Measurements from ENCODE around the gene DUSP16. TPM values are rescaled to one million over a fixed set of nuclear protein-coding genes. Genes with fewer than 3 reads are reported as not detected.

Gene DUSP16
- total RNA-seq, 1 experiment from 2014 or later: 4.4 TPM

- Histone ChIP-seq H3K79me2 (ENCODE audit: low read length) (peaks cover 49% of the 10 kb centered on the region), H3K27me3 (ENCODE audit: low read length) (no peaks in the 10 kb centered on the region), H2AFZ (ENCODE audit: low read length) (no peak overlapping the region), H3K4me1 (ENCODE audit: insufficient read depth, low read length) (peaks cover 23% of the 10 kb centered on the region), H4K20me1 (ENCODE audit: low read length) (no peaks in the 10 kb centered on the region), H3K4me2 (ENCODE audit: low read length) (peak overlapping the region; percentile 99), H3K9me3 (ENCODE audit: low read length) (no peaks in the 10 kb centered on the region), H3K9me2 (replicated peaks; ENCODE audit: low read length) (no peaks in the 10 kb centered on the region), H3K9ac (ENCODE audit: low read length) (peak overlapping the region; percentile 99), H3K4me3 (ENCODE audit: low read length) (peak overlapping the region; percentile 90), H3K27ac (ENCODE audit: low read length) (peak overlapping the region; percentile 98), H3F3A (ENCODE audit: low read length, unreplicated experiment) (peaks cover 4% of the 10 kb centered on the region), H3K36me3 (ENCODE audit: low read depth, low read length) (no peaks in the 10 kb centered on the region)
- POLR2A ChIA-PET (ENCODE audit: unreplicated experiment): no interaction called here
- TF ChIP-seq EZH2phosphoT487 (IDR thresholded peaks at IDR 0.05; ENCODE audit: borderline replicate concordance, low read length) (no peak), EZH2 (IDR thresholded peaks at IDR 0.05; ENCODE audit: low read length, unreplicated experiment) (no peak), CTCF (conservative IDR thresholded peaks at IDR 0.05; ENCODE audit: low read depth, low read length) (no peak)
- ATAC-seq (no peak), DNase-seq (no peak)
- BruUV-seq (replicated peaks): no TSS peak
- intact Hi-C loops (cut with micrococcal nuclease): loop anchor here (5.0 to 10.0 kb wide), 4 partner anchors 52 to 163 kb away; partner anchors contain the start of gene CREBL2
- CTCF ChIA-PET: no interaction called here
Observed at GRCh38 chr12:12559719-12560296, 2.9 kb downstream of the DUSP16 start.

- ChIA-PET CTCF (no interaction called here), POLR2A (ENCODE audit: unreplicated experiment) (no interaction called here)
- intact Hi-C loops (cut with micrococcal nuclease): no loop called here
- Histone ChIP-seq H3K79me2 (ENCODE audit: low read length) (peaks cover 49% of the 10 kb centered on the region), H3K4me1 (ENCODE audit: insufficient read depth, low read length) (peaks cover 16% of the 10 kb centered on the region), H3K27me3 (ENCODE audit: low read length) (no peaks in the 10 kb centered on the region), H3K27ac (ENCODE audit: low read length) (no peak overlapping the region), H3K36me3 (ENCODE audit: low read depth, low read length) (no peaks in the 10 kb centered on the region), H3K9me2 (replicated peaks; ENCODE audit: low read length) (no peaks in the 10 kb centered on the region), H4K20me1 (ENCODE audit: low read length) (no peaks in the 10 kb centered on the region), H3K4me2 (ENCODE audit: low read length) (no peak overlapping the region), H3F3A (ENCODE audit: low read length, unreplicated experiment) (peaks cover 3% of the 10 kb centered on the region), H2AFZ (ENCODE audit: low read length) (no peak overlapping the region), H3K9me3 (ENCODE audit: low read length) (no peaks in the 10 kb centered on the region), H3K9ac (ENCODE audit: low read length) (no peak overlapping the region), H3K4me3 (ENCODE audit: low read length) (no peak overlapping the region)
- BruUV-seq (replicated peaks): no TSS peak
- DNase-seq (no peak), ATAC-seq (no peak)
- TF ChIP-seq EZH2 (IDR thresholded peaks at IDR 0.05; ENCODE audit: low read length, unreplicated experiment): no peak
- TF ChIP-seq EZH2phosphoT487 (IDR thresholded peaks at IDR 0.05; ENCODE audit: borderline replicate concordance, low read length): no peak
Observed at GRCh38 chr12:12558291-12558690, 4.4 kb downstream of the DUSP16 start.

- H3K4me1 ChIP-seq (ENCODE audit: insufficient read depth, low read length): peaks cover 12% of the 10 kb centered on the region; the same call in 1 of the 2 replicates
- no peaks in the 10 kb centered on the region for H3K9me2 ChIP-seq (replicated peaks; ENCODE audit: low read length)
- H3K79me2 ChIP-seq (ENCODE audit: low read length): peaks cover 49% of the 10 kb centered on the region
- H3K4me2 ChIP-seq (ENCODE audit: low read length): no peak overlapping the region
- CTCF ChIA-PET: no interaction called here
- no peaks in the 10 kb centered on the region for H4K20me1 ChIP-seq (ENCODE audit: low read length)
- H2AFZ ChIP-seq (ENCODE audit: low read length): no peak overlapping the region
- H3K27ac ChIP-seq (ENCODE audit: low read length): no peak overlapping the region
- DNase-seq: no peak
- H3K4me3 ChIP-seq (ENCODE audit: low read length): no peak overlapping the region
- POLR2A ChIA-PET (ENCODE audit: unreplicated experiment): no interaction called here
- TF ChIP-seq EZH2 (IDR thresholded peaks at IDR 0.05; ENCODE audit: low read length, unreplicated experiment) (no peak), CTCF (conservative IDR thresholded peaks at IDR 0.05; ENCODE audit: low read depth, low read length) (no peak), EZH2phosphoT487 (IDR thresholded peaks at IDR 0.05; ENCODE audit: borderline replicate concordance, low read length) (no peak)
- BruUV-seq (replicated peaks): no TSS peak
- no peaks in the 10 kb centered on the region for H3K27me3 ChIP-seq (ENCODE audit: low read length)
- H3K9me3 ChIP-seq (ENCODE audit: low read length): no peaks in the 10 kb centered on the region
- intact Hi-C loops (cut with micrococcal nuclease): no loop called here
- no peak overlapping the region for H3K9ac ChIP-seq (ENCODE audit: low read length)
- H3K36me3 ChIP-seq (ENCODE audit: low read depth, low read length): no peaks in the 10 kb centered on the region
- no peak for ATAC-seq
- H3F3A ChIP-seq (ENCODE audit: low read length, unreplicated experiment): no peaks in the 10 kb centered on the region
Observed at GRCh38 chr12:12557733-12558132, 4.9 kb downstream of the DUSP16 start.

All from PC-3 (cell line).